GM12892 (cell line): Measurements from ENCODE around the gene CELA2A.

Source experiments
- POLR2A ChIP-seq: IDR thresholded peaks from 2 replicates; pipeline ENCODE4 v1.6.1; 2011; ENCODE audit warnings: low read depth, low read length, control low read depth
- POLR2AphosphoS5 ChIP-seq: IDR thresholded peaks from 2 replicates; pipeline ENCODE4 v1.6.1; 2011; ENCODE audit warnings: low read depth, low read length, control low read depth
- TAF1 ChIP-seq: IDR thresholded peaks from 2 replicates; pipeline ENCODE4 v1.6.1; 2011; ENCODE audit warnings: low read depth, mild to moderate bottlenecking, control low read depth, low read length, borderline replicate concordance

- TF ChIP-seq POLR2AphosphoS5 (no peak), POLR2A (no peak), TAF1 (no peak)
Observed at GRCh38 chr1:15488371-15488770, 31.8 kb downstream of the CELA2A start.
